Ramos (cell line): ENCODE data around the gene RGS7.
"Not testable (repeated sequence)": the region's sequence is repeated elsewhere in the genome, so short reads cannot be mapped to it uniquely, and the experiment has no call there.

Experiments
- in situ Hi-C: fragments of 300-500 bp; cut with MboI; formaldehyde crosslinking; loops from one replicate; pipeline ENCODE4 v1.14.3; 2022; ENCODE audit warnings: low sequenced_read_pairs; ENCODE audit not compliant: unreplicated experiment

Gene RGS7

DNA sequence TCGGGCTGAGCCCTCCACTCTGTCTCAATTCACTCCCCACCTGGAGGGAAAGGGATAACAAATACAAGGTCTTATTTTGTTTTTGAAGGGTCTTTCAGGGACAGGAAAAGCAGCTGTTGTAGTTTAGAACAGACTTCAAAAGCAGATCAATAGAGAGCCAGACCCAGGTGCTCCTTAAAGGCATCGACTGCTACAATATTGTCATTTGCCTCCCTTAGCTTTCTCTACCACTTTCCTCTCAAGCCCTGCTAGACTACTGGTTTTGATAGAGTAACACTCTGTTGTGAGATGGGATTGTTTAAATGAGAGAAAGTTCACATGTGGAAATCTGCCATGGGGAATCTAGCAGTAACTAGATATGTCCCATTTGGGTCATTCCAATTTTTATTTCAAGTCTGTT is 24.0 kb downstream of the RGS7 start:
- in situ Hi-C loops: no loop called here

DNA sequence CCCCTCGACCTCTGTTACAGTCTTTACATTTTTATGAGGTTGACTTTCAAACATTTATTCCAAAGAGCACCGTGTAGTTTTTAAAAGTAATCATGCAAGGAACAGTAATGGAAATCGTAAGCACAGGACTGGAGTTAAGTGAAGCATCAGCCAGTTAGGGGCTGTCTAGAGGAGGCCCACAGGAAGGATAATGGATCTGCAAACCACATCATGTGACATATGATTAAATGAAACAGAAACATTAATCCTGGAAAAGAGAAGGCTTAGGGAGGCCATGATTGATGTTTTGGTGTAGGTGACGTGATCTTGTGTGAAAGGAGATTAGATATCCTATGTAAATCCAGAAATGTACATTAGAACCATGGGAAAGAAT is 25.0 kb downstream of the RGS7 start:
- in situ Hi-C loops: no loop called here

DNA sequence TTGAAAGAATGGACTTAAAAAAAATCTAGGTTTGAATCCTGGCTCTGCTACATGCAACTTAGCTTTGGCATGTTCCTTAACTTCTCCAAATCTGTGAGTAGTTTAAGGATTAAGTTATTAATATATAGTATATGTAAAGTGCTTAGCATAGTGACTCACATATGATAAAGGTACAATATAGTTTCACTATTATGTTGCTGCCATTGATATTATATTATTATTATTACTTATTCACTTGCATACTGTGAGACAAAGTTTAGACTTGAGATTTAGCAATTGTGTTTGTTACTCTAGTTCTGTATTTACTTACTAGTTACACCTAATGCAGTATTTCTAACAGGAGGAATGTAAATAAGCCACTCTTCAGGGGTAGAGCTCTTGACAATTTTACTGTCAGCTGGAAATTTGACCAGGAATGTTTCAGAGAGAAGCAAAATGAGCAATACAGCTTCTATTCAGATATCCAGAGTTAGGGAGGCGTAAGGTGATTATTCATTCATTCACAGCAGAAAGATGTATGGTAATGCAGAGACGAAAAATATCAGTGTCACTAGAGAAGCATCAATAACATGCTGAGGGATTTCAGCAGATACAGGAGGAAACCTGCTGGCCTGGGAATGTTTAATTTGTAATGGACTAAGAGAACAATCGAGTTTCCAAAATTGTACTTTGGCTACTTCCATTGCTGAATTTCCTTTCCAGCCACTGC is 25.5 kb downstream of the RGS7 start:
- in situ Hi-C loops: no loop called here

DNA sequence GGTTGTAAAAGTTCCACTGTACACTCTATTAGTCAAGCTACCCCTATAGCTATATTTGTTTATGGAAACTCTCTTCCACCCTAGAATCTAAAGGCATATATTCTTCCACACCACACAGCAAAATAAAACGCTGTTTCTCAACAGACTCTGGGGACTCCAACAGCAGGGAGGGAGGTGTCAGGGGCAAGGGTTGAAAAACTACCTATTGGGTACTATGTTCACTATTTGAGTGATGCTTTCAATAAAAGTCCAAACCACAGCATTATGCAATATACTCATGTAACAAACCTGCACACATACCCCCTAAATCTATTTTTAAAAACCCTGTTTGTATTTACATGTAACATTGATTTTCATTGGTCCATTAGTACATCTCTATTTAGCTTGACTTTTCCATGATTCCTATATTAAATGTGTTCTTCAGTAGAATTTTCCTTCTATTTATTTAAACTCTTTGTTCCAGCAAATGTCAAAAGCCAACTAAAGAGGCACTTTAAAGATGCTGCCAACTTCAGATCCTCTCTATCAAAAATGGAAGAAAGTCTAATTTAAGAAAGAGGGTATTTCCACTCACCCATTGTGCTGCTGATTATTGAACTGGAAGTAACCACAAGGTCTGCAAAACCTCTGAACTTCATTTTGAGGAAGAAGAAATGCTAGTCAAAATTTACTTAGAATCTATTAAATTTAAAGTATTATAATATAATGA is 26.2 kb downstream of the RGS7 start:
- in situ Hi-C loops: no loop called here

DNA sequence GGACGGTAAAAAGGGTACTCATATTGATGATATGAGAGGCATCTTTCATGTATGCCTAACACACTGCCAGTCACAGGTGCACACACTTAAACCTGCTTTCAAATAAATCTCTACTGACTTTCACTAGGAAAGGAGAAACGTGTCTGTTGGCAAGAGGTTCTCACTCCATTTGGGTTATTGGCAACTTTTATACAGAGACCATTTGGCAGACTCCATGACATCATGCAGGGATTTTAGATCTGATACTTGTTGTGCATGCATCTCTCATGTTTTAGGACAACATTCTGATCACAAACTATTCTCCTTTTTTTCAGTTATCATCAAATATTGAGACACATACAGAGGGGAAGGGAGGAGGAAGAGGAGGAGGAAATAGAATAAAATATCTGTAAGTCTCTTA is 31.5 kb downstream of the RGS7 start:
- in situ Hi-C loops: no loop called here

DNA sequence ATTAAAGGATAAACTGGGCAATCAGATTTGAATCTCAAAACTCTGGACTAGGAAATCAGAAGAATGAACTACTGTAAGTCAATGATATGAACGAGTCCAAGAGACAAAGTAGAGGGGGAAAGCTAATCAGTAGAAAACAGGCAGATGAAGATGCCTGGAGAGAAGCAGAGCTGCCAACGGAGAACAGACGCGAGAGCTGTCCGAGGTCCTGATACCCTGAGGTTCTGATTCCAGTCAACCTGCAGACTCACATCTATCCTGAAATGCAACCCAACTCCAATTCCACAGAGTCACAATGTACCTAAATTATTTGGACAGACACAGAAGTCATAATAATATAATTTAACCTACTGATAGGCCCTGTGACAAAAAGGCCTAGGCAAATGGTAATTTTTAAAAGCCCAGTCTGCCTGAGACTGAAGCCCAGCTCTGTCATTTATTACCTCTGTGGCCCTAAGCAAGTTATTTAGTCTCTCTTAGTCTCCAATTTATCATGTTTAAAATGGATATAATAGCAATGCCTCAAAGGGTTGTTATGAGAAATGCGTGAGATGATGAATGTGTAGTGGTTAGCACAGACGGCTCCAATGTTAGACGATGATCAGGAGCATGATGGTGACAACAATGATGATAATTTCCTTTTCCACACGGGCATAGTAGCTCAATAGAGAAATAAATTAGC is 33.4 kb downstream of the RGS7 start:
- in situ Hi-C loops: no loop called here

DNA sequence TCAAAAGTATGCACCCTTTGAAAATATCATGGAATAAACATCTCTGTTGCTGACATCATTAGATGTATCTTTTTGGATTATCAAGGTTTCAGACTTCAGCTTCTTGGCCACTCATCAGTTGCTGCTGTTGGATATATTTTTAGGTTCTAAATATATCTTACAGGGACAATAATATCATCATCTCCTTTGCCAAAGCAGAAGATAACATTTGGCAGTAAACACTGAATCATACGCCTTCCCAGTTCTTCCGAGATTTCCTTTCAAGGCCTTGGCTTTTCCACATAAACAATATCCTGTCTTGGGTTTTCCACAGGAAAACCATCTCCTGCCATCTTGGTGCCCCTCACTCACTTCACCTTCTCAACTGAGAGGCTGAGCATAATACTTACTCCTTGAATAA is 39.3 kb downstream of the RGS7 start:
- in situ Hi-C loops: no loop called here

DNA sequence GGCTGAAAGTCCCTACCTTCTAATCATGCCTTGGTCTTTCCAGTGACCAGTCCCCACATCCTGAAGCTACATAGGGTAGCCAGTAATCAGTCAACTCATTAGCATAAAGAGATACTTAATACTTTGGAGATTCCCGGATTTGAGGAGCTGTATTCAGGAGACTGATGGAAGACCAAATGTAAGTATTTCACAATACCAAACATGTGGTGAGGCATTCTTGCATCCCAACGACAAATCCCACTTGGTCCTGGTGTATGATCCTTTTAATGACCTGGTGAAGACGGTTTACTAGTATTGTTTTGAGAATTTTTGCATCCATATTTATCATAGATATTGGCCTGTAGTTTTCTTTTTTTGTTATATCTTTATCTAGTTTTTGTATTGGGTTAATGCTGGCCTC is 40.6 kb downstream of the RGS7 start:
- in situ Hi-C loops: no loop called here

DNA sequence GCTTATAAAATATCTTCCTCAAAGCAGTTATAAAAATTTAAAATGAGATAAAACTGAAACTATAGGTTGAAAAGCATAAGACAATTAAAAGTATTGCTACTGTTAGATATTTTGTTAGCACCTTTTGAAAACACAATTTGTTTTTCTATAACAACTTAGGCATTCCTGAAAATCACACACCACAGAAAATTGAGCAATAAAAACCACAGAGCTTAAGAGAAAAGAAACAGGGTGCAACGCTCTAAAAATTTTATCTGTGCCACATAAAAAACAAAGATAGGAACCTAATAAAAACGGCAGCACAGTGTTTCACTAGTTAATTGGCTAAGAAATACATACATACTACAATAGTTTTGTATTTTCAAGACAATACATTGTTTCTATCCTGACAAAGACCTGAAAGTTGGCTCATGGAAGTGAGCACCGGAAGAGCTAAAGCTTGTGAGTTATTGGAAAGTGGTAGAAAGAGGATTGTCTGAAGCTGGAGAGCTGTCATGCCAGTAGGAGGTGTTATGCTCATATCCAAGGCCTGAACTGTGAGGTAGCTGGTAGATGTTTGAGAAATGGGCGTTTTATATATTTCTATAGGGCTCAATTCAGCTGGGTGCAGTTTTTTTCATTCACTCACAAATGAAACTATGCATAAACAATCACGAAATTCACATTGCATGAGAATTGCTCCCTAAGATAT is 45.8 kb downstream of the RGS7 start:
- in situ Hi-C loops: no loop called here

DNA sequence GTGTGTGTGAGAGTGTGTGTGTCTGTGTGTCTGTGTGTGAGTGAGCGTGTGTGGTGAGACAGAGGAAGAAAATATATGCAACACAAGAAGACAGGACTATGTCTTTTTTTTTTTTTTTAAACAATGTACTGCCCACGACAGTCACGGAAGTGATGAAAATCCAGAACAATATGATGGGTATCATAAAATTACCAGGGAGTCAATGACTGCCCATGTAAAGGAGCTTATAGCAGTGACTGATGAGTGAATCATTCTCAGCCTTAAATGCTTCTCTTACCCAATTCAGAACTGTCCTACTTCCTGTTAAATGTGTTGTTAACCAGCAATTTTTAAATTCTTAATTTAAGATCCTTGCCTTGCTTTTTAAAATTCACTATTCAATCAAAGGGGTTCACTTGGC is 46.6 kb downstream of the RGS7 start:
- in situ Hi-C loops: no loop called here

DNA sequence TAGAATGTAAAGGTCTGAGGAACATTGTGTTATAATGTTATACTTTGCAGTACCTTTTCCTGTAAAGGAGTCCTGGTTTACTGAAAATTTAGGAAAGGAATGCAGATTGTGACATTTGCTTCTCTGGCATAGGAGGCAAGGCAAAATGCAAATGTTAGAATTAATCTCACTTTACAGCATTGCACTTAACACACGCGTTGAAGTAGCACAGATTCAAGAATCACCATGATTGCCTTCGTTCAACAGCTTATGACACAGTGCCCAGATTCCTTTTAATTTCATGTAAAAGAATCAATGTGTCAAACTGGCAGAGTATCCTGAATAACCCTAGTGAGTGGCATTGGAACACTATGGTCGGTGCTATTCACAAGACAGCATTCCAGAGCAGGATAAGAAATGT is 47.4 kb downstream of the RGS7 start:
- in situ Hi-C loops: no loop called here

DNA sequence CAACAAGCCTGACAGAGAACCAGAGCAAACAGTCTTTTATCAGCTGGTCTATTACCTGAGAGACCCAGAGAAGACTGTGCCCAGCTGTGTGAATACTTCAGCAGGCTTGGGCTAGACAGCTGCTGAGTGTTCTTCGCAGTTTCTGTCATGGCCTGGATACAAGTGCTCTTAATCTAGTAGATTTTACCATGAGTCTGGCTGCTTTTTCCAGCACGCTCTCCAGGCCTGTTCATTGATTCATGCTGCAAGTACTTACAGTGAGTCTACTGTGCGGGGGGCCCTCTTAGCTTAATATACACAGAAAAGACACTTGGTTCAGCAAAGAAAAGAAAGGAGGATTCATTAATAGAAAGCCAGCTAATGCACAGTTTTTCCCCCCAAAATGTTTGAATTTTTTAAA is 48.5 kb downstream of the RGS7 start:
- in situ Hi-C loops: no loop called here

DNA sequence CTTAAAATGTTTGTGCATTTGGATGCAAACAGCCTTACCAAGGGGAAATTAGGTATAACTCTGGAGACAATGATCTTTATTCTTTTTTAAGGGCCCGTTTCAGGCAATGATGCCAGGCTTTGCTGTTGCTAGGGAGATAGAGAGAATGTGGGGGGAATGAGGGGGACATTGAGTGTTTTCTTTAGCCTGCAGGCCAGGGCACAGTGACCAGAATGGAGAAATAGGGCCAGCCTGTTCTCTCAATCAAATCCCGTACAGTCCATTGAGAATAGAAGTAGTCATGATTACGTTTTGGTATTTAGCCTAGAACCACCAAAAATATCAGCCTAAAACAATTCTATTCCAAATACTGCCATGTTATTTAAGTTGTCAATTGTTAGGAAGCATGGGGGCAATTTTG is 49.0 kb downstream of the RGS7 start:
- in situ Hi-C loops: no loop called here

DNA sequence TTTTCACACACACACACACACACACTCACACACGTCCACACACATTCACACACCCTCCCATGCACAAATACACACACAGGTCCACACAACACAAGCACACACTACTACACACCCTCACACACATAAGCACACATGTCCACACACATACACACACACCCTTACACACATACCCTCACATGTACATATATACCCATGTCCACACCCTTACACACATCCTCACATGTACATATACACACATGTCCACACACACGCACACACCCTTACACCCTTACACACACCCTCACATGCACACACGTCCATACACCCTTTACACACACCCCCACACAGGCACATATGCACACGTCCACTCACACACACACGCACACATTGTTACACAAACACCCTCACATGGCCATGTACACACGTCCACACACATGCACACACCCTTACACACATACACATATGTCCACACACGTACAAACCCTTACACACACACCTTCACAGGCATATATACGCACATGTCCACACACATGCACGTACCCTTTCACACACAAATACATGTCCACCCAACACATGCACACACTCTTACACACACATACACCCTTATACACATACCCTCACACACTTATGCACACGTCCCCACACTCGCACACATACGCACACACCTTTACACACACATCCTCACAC is 50.7 kb downstream of the RGS7 start:
- in situ Hi-C loops: no loop called here

DNA sequence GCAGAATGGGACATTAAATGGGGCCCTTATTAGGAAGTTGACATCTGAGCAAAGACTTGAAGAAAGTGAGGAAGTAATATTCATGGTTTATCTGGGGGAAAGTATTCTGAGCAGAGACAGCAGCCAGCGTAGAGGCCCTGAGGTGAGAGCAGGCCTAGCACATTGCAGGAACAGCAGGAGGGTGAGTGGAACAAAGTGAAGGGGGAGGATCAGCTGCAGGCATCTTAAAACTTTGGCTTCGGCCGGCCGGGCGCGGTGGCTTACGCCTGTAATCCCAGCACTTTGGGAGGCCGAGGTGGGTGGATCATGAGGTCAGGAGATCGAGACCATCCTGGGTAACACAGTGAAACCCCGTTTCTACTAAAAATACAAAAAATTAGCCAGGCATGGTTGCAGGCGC is 55.0 kb downstream of the RGS7 start:
- in situ Hi-C loops: not testable (repeated sequence)

DNA sequence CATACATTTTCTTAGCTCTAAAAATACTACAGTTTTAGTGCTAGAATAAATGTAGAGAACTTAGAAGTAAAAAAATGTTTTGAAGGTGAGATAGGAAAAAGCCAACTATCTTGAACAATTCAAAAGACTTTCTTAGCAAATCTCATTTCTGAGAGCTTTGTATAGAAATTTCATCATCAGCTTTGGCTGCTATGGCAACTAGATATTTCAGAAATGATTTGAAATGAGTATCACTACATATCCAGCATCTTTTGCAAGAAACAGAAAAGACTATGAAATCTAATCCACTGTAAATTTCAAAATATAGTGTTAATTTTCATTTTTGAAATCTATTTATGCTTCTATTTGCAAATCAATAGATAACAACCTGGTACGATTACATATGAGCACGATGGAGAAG is 57.7 kb downstream of the RGS7 start:
- in situ Hi-C loops: no loop called here

DNA sequence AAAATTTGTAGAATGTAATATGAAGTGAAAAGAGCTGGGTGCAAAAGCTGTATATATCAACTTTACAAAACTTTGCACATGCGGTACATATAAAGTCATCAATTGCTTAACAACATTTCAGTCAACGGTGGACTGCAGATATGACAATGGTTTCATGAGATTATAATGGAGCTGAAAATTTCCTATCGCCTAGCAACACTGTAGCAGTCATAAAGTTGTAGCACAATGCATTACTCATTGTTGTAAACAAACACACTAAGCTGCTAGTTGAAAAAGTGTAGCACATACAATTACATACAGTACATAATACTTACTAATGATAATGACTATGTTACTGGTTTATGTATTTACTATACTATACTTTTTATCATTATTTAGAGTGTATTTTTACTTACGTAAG is 64.0 kb downstream of the RGS7 start:
- in situ Hi-C loops: no loop called here

DNA sequence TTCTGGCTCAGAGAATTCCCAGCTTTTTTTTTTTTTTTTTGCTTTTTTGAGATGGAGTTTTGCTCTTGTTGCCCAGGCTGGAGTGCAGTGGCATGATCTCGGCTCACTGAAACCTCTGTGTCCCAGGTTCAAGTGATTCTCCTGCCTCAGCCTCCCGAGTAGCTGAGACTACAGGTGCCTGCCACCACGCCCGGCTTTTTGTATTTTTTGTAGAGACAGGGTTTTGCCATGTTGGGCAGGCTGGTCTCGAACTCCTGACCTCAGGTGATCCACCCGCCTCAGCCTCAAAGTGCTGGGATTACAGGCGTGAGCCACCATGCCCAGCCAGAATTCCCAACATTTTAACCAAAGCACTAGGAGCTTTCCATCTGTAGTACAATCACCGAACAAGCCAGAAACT is 65.5 kb downstream of the RGS7 start:
- in situ Hi-C loops: not testable (repeated sequence)

DNA sequence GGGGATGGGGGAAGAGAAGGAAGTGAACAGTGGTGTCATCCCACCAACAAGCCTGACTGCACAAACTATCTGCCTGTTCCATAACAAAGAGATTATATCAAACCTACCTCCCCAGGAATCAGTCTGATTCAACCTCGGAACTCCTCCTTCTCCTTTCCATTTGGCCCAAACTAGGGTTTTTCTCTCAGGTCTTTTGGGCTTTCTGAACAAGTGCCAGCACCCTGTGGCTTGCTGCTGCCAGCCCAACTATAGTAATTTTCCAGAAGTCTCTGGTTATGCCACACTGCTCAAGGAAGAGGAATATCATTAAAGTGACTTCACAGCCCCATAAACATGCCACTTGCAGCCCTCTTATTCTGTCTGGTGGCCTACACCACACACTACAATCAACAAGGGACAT is 70.5 kb downstream of the RGS7 start:
- in situ Hi-C loops: no loop called here

DNA sequence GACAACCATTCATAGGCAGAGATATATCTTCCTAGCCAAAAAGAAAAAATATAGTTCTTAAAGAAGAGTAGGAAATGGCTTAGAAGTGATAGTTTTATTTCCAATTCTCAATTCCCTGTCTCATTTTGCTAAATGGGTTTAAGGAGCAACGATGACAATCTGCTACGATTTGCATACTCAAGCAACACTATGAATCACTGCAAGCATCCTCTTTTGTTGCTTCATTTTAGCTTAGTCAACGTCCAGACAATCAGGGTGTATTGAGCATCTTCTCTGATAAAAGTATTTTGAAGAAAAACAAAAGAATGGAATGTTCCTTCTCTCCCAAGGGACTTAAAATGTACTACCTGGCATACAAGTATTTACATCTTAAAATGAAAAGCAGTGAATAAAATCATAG is 80.6 kb downstream of the RGS7 start:
- in situ Hi-C loops: no loop called here

DNA sequence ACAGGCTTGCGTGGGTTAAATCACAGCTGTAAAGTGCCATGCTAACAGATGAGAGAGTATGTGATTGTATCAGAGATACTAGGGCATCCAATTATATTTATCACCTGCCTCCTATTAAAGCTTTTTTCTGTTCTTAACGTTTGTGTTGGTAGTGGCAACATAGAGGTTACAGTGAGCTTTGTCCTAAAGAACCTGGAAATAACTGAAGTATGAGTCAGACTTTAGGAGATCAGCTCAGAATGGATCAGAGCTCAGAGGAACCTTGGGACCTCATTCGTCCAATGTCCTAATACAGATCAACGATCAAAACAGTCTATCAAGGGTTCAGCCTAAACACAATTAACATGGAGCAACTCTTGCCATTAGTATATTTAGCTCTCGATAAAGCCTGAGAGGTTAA is 81.0 kb downstream of the RGS7 start:
- in situ Hi-C loops: no loop called here
